NAMALWA (cell line): Measurements from ENCODE around the gene TRIM62.

Source experiments
- DNase-seq: peaks from one replicate; pipeline ENCODE4 v3.0.0-alpha.2; 2015; ENCODE audit warnings: low spot score

TRIM62 gene

GRCh38 chr1:33180226-33180910 is 1.5 kb downstream of the TRIM62 start:
- DNase-seq, result no peak

DNA sequence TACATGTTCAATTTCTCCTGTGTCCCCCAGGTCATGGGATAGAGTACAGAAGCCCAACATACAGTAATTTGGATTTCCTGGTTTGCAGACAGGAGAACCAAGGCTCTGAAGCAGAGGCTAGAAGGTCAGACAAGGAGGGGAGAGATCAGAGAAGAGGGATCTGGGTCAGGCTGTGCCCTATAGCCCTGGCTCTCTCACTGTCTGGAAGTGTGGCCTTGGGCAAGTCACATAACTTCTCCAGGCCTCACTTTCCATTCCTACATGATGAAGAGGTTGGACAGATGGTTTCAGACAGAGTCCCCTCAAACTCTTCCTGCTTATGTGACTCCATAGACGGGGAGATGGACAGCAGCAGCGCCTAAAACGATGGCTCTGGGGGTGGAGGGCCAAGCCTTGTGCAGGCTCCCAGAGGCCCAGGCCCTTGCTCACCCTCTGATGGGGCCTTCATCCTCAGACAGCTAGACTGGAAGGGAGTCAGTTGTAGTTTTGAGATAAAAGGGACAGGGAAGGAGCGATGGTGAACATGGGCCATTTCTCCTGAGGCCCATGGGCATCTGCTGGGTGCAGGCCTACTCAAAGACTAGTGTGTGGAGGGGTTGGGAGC is 2.9 kb downstream of the TRIM62 start:
- no peak for DNase-seq

DNA sequence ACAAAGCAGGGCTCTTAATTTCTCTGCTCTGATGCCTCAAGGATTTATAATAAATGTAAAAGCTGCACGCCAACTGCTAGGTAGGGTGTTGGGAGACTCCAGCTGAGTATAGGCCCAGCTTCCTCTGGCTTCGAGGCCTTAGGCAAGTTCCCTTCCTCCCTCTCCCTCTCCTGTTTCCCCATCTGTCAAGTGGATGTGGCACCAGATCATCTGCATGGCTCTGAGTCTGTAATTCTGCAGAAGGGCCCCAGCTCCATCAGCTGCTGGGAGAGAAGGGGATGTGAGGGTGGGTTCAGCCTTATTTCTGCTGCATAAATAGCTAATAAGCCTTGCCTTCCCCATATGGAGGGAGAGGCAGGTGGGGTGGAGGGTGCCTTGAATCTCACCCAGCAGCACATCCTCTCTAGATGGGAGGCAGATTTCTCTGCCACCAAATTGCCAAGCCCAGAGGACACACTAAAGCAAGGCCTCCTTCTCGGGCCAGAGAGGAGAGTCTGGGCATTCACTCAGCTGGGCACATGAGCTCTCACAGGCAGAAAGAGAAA is 3.8 kb downstream of the TRIM62 start:
- no peak for DNase-seq

GRCh38 chr1:33176887-33177286 is 5.0 kb downstream of the TRIM62 start:
- no peak for DNase-seq

DNA sequence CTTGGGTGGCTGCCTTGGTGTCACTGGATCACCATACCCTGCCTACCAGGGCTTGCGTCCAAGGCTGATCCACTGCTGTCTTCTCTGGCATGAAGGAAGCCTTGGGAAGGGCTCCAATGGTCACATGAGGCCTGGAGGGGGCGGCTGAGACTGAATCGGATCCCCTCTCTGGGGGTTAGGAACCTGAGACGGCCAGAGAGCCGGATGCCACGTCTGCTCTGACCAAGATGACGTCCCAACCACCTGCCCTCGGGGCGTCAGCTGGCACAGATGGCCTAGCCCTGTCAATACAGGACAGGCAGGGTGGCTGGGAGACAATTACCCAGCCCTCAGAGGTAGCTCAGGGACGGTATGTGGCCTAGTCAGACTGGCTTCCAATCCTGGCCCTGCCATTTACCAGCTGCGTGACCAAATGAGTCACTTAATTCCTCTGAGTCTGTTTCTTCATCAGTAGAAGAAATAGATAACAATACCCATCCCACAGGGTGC is 5.4 kb downstream of the TRIM62 start:
- no peak for DNase-seq

DNA sequence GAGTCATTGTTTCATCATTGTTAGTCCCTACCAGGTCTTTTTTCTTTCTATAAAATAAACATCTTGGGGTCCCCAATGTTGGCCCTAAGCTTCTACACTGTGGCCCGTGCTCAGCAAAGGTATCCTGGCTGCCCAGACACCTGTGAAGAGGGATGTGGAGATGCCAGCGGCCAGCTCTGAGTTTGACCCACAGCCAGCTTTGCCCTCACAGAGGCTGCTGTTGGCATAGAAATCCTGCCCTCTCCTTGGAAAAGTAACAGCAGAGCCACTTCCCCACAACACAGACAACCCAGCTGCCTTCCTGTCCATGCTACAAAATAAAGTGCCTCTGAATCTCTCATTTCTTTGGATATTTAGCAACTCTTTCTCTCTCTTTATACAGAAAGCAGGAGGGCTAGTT is 6.0 kb downstream of the TRIM62 start:
- no peak for DNase-seq

DNA sequence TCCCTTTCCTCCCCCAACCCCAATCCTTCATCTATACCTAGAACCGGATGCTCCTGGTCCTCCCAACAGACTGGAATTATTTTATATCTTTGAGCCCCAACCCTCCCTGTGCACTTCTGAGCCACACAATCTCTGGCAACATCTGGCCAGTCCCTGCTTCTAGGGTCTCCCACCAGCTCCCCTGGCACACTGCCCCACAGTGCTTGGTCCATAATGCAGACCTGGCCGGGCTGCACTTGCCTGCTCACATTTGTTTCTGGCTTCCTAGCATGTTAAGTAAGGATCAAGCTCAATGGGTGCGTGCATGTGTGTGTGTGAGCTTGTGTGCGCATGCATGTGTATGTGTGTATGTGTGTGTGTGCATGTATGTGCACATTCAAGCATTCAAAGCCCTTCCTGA is 8.8 kb downstream of the TRIM62 start:
- no peak for DNase-seq

DNA sequence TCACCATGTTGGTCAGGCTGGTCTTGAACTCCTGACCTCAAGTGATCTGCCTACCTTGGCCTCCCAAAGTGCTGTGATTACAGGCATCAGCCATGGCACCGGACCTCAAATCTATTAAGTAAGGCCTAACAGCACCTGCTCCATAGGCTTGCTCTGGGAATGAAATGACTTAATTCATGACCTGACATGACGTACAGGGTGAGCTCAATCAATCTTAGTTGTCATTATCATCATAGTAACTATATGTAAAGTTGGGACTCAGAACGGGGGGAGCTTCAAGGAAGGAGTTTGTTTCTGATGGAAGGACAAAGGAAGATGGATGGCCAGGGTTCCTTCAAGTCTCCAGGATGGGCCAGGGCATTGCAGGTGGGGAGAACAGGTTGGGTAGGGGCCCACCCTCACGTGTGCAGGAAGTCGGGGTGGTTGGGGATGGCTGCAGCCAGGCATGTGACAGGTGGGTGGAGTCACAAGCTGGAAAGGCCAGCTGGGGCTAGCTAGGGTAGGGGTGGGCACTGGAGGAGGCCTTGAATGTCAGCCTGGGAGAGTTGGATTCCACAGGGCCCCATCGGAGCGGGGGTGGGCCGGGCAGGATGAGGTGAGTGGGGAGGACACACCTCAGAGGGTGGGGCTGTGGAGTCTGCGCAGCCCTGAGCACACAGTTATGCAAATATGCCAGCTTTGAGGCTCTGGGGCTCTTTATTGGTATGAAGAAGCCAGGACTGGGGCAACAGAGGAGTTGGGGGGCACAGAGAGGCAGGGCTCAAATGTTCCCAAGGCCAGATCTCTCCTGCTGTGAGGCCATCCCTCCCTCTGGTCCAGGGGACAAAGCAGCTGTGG is 9.6 kb downstream of the TRIM62 start:
- peak; percentile 24 for DNase-seq

DNA sequence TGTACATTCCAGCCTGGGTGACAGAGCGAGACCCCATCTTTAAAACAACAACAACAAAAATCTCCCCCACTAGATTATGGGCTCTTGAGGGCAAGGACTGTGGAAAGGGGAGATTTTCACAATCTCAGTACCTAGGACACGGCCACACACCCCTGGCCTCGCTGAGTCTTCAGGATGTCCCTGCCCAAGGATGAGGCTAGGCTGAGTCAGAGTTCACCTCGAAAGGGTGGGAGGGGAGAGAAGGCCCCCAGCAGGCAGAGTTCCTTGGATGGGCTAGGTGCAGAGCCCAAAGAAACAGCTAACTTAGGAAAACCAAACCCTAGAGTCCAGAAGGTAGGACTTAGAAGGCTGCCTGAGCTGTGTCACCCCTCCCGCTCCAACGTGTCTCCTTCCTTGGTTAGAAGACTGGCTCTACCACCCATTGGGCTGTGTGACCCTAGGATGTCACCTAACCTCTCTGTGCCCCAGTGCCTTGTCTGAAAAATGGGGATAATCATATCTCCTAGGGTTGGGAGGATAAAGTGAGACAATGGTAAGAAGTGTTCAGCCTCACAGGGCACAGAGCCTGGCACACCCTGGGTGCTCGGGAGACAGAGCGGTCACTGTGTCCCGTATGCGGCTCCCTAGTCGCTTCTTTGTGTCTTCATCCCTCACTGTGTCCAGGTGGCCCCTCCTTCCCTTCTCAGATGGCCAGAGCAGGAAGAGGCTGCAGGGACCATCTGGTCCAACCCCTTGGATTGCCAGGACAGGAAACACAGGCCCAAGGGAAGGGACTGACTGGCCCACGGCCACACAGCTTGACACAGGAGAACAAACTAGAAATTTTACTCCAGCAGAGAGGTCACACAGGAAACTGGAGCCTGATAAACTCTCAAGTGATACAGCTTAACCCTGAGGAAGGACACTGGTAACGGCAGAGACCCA is 11.2 kb downstream of the TRIM62 start:
- DNase-seq, result no peak

DNA sequence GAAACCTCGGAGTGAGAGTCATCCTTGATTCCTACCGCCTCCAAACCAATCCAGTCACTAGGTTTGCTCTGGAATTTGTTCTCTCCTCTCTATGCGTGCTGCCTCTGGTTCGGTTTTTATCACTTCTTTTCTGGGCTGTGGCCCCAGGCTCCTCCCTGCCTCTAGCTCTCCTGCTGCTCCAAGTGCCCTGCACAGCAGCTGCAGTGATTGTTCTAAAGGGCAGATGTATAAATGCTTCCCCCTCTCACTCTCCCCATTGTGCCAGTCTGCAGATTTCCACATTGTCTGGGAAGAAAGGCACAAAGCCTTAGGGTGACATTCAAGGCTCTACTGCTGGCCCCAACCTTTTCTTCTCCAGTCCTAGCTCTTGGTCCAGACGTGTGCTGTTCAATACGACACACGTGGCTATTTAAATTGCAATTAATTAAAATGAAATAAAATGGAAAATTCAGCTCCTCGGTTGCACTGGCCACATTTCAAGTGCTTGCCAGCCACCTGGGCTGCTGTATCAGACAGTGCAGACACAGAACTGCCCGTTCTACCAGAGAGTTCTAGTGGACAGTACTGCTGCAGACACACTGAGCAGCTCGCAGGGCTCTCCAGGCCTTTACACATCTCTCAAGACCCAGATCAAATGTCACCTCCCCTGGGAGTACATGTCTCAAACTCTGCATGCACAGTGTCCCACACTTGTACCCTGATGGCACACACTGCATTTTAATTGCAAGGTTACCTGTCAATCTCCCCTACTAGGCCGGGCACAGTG is 12.4 kb downstream of the TRIM62 start:
- no peak for DNase-seq

DNA sequence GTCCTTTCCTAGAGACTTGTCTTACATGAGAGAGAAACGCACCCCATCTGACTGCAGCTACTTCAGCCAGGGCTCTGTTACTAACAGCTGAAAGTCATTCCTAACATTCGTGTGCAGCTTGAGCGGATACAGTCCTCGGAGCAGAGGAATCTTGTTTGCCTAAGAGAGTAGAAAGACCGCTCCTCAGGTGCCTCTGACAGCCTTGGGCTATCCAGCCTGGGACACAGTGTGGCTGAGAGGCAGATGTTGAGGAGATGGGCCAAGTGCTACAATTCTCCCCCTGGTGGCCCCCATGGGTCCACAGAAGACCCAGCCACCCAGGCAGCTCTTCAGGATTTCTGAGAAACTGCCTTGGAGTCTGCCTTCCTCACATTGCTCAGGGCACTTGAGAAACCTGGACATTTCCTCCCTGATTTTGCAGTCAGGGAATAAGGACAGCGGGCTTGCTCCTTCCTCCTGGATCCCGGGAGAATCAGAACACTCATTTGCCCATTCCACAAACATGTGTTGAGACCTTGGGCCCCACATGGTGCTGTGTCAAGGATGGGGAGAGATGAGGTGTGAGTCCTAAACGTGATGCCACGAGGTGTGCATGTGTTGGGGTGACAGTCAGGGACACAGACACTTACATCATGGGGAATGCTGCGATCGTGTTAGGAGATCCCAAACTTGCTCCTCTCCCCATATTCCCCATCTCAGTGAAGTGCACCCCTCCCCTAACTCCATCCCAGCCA is 13.1 kb downstream of the TRIM62 start:
- peak; percentile 21 for DNase-seq

DNA sequence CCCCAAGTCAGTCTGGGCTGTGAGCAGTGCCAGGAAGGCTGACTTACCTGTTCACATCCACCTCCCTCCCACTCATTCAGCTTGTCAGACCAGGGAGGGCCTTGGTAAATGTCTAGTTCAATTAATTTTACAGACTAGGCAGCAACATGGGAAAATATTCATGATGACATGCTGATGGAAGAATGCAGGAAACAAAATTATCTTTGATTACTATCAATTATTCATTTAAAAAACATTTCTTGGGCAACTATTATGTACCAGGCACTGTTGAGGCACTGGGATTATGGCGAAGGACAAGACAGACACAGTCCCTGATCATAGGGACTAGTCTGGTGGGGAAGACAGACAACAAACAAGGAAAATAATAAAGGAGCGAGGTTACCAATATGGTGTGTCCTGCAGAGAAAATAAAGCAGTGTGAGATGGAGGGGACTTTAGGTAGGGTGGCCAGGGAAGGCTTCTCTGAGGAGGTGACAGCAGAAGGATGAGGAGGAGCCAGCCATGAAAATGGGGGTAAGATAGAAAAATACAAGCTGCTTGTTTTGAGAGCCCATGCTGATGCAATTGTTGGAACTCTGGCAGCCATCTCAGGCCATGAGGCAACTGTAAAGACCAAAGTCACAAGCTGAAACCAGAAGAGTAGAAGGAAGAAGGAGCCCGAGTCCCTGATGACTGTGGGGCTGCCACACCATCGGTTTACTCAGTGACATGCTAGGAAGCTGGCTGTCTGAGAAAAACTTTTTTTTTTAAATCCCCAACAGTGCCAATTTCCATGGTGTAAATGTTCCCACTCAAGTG is 14.0 kb downstream of the TRIM62 start:
- DNase-seq, result no peak

DNA sequence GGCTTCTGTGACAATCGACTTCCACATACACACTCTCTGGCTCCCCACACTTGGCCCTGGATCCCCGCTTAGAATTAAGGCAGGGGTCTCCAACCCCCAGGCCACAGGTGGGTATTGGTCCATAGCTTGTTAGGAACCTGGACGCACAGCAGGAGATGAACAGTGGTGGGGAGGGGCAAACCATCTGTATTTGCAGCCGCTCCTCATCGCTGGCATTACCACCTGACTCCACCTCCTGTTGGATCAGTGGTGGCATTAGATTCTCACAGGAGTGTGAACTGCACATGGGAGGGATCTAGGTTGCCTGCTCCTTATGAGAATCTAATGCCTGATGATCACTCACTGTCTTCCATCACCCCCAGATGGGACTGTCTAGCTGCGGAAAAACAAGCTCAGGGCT is 16.0 kb downstream of the TRIM62 start:
- no peak for DNase-seq

GRCh38 chr1:33165209-33165608 is 16.6 kb downstream of the TRIM62 start:
- DNase-seq, result no peak

GRCh38 chr1:33163621-33164519 is 18.0 kb downstream of the TRIM62 start:
- no peak for DNase-seq

- DNase-seq, result no peak
Measured at GRCh38 chr1:33162141-33162540, 19.7 kb downstream of the TRIM62 start.

- DNase-seq, result no peak
Measured at GRCh38 chr1:33161061-33161681, 20.7 kb downstream of the TRIM62 start.

DNA sequence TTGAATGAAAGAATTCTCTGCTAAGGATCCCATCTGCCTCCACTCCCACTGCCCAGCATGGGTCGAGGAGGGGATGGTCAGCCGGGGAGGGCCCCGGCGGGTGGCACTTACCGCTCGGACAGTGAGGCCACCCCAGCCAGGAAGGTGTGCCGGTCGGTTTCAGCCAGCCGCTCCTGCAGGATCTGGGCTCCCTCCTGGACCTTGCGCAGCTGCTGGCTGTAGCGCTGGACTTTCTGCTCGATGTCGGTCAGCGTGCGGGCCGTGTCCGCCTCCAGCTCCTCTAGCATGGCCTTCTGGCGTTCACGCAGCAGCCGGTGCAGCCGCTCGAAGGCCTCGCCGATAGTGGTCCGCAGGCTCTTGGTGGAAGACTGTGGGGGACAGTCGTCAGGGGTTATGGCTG is 22.3 kb downstream of the TRIM62 start:
- no peak for DNase-seq
